ENCODE measurements around the gene SLC30A2.
A peak's percentile ranks its signal among the peaks of the same experiment; 100 is the strongest.

Gene SLC30A2

GRCh38 chr1:26020941-26021646 lies 24.8 kb downstream of the SLC30A2 start:
- no peak for DNase-seq

GRCh38 chr1:26020330-26020768 lies 25.6 kb downstream of the SLC30A2 start:
- DNase-seq: no peak

DNA sequence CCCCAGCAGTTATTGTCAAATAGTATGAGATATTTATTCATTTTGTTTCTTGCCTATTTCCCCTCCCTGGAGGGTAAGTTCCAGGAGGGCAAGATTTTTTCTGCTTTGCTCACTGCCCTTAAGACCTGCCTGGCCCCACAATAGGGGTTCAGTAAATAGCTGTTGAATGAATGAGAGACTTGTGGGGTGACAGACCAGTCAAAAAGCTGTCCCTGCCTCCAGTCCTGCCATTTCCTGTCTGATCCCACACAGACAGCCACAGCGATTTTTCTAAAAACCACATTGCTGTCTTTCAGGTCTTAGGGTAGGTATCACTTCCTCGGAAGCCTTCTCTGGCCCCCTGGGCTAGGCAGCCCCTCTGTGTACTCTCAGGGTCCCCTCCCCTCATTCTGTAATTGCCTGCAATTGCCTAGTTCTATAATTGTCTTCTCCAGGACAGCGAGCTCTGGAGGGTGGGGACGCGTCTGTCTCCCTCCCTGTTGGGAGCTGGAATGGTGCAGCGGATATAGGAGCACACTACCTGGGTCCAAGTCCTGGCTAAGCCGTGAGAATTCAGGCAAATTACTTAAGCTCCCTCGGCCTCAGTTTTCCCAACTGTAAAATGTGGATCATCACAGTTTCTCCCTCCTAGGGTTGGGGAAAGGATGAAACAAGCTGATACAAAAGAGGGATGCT lies 26.1 kb downstream of the SLC30A2 start:
- no peak for DNase-seq

DNA sequence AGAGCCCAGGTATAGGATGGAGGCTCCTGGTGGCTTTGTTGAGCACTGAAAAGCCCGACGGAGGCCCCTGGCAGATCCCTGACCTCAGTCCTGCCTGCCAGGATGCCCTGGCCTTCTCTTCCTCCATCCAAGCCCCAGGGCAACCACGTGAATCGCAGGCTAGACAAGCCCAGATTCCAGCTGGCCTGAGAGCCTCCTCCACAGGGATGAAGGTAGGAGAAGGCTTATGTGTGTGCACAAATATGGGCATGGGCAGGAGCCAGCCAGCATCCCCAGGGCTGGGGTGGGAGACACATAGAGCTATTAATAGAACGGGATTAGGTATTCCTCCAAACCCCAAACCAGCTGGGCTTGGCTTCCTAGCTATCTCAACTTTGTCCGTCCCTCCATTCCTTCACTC lies 28.3 kb downstream of the SLC30A2 start:
- no peak for DNase-seq

- no peak for DNase-seq
Observed at GRCh38 chr1:26016953-26017545, 28.9 kb downstream of the SLC30A2 start.

DNA sequence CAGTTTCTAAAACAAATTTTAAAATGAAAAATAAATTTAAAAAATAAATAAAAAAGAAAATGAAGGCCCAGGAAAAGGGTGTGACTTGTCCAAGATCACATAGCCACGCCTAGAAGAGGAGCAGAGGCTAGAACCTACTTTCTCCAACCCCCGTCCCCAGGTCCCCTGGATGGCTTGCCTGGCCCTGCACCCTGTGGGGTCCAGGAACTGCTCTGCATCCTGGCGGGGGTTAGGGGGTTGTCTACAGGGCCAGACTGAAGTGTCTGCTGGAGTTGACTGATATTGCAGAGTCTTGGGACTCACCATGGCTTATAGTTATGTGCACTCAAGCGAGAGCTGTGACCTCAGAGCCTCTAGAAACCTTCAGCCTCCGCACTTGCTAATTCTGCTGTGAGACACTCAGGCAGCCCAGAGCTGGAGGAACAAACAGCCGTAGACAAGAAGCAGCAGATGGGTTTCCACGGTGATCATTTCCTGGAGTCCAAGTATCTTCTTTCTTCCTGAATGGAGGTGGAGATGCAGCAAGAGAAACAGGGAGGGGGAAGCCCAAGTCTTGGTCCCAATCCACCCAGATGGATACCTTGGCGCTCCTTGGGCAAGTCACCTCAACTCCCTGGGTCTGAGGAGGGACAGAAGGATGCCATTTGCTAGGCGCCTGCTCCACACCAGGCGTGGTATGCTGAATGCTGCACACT lies 29.5 kb downstream of the SLC30A2 start:
- DNase-seq: no peak

DNA sequence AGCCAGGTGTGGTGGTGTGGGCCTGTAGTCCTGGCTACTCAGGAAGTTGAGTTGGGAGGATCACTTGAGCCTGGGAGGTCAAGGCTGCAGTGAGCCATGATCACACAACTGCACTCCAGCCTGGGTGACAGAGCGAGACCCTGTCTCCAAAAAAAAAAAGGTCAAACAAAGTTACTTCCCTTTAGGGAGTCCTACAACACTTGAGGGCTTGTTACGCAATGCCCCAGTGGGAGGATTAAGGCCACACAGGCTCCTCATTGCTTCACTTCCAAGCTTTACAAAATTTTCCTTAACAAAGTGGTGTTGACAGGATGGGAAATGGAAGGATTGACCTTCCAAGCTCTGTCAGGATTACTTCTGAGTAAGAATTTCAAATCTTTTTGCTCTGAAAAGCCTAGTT lies 30.6 kb downstream of the SLC30A2 start:
- no peak for DNase-seq

DNA sequence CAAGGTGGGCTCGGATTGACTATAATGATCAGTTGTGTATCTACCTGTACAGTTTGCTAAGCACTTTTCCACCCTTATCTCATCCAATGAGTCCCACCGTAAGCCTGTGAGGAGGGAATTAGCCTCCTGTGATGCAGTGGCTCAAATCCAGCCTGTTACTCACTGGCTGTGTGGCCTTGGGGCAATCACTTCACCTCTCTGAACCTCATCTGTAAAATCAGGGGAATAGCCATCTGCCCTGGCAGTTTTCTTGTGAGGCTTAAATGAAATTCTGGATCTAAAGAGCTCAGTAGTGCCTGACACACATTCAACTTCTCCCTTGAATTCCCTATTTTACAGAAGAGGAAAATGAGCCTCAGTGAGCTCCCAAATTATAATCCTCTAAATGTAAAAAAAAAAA lies 31.7 kb downstream of the SLC30A2 start:
- no peak for DNase-seq

DNA sequence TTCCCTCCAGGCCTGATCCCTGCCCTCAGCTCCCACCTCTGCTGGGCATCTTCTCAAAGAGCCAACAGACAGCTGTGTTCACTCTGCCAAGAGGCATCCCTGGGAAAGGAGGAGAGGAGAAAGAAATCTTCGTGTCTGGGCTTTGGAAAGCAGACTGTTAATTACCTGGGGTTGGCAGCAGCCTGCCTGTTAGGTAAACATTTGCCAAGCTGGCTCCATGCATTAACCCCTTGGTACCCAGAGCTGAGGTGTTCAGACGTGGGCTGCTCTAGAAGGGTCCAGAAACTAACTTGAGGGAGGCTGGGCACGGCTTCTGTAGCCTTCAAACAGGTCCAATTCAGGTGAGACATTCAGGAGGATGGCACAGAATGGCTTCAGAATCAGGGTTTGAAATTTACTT lies 33.1 kb downstream of the SLC30A2 start:
- DNase-seq: no peak

- DNase-seq: no peak
Observed at GRCh38 chr1:26010825-26011224, 35.1 kb downstream of the SLC30A2 start.

DNA sequence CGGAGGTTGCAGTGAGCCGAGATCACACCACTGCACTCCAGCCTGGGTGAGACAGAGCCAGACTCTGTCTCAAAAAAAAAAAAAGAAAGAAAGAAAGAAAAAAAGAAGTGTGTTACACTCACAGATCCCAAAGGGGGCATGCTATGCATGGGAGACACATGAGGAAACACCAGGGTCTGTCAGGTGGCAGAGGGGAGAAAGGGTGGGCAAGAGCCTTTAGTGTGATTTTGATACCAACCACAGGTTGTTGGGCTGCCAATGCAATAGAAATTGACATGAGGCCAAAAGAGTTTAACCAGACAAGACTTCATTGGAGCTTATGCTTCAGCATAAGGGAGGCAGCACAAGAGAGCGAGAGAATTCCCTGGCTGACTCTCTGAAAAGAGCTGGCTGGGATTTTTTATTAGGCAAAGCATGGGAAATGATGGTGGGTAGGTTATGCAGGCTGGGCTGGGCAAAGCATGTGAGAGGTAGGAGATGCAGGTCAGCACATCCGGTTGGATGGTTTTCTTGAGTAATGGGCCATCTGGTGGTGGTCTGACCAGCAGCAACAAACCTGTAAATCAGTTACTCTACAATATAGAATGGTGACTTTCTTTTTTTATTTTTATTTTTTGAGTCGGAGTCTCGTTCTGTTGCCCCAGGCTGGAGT lies 36.0 kb downstream of the SLC30A2 start:
- DNase-seq: no peak

DNA sequence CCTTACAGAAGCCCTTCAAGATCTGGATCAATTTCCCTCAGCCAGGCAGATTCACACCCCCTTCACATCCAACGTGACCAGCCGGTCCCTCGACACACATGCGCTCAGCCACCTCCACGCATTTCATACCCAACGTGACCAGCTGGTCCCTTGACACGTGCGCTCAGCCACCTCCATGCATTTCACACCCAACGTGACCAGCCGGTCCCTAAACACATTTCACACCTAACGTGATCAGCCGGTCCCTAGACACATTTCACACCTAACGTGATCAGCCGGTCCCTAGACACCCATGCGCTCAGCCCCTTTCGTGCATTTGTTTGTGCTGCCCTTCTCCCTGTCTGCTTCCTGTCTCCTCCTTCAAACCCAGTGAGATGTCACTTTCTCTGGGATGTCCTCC lies 39.2 kb downstream of the SLC30A2 start:
- DNase-seq: no peak

DNA sequence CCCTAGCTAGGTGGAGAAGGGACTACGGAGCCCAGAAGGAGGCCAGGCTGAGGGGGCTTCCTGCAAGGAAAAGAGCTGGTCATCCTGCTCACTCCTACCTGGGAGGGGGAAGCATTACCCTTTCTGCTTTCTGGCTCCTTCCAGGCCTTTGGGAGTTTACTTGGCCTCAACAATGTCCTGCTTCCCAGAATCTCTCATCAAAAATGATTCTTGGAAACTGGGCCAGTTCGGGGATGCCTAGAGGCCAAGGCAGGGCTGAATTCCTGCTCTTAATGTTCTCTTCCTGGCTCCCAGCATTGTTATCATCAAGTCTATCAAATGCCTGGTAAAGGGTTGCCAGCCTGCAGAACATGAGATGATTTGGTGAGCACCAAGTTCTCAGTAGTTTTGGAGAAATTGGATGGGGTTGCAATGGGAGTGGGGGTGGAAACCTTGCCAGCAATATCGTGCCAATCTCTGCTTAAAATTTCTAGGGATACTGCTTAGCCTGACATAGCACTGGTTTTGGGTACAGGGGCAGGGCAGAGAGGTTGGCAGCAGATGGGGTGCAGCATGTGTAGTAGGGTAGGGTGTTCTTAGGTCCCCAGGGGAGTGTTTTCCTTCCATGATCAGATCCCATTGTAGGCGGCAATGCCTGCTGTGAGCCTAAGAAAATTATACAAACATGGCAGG lies 40.3 kb downstream of the SLC30A2 start:
- no peak for DNase-seq

GRCh38 chr1:26003756-26004155 lies 42.2 kb downstream of the SLC30A2 start:
- no peak for DNase-seq

DNA sequence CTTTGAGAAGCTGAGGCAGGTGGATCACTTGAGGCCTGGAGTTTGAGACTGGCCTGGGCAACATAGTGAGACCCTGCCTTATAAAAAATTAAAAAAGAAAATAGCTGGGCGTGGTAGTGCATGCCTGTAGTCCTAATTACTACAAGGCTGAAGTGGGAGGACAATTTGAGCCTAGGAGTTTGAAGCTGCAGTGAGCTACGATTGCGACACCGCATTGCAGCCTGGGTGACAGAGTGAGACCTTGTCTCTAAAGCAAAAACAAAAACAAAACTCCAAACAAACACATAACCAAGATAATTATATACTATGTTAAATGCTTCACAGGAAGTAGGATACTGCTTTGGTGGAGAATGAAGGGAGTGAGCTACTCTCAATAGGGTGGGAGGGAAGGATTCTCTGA lies 42.7 kb downstream of the SLC30A2 start:
- DNase-seq: no peak

DNA sequence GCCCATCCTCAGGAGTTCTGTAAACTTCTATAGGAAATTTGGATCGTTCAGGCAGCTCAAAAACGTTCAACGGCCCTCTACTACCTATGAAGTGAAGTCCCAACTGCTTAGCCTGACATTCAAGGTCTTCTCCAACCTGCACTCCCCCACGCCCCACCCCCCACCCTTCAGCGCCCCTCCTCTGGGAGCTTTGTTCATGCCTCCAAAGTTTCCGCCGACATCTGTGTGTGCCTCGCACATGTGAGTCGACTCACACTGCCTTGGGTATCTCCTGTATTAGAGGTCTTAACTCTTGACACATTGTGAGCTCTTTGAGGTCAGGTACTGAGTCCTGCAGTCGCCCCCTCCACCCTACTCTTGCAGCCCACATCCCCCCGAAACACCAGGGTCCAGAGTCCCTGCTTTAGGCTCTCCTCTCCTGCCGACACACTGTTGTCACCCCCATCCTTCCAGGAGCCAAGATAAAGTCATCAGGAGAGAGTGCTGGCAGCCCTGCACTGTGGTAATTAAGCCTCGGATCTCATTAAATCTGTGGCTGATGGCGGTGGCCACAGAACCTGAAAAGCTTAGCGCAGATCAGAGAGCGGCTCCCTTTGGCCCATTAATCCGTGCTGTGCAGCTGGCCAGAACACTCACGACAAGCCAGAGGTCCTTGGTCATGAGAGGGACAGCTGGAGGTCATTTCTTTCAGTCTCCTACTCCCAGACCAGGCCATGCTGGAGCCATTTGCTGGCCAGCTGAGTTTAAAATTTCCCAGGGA lies 46.7 kb downstream of the SLC30A2 start:
- DNase-seq: no peak

DNA sequence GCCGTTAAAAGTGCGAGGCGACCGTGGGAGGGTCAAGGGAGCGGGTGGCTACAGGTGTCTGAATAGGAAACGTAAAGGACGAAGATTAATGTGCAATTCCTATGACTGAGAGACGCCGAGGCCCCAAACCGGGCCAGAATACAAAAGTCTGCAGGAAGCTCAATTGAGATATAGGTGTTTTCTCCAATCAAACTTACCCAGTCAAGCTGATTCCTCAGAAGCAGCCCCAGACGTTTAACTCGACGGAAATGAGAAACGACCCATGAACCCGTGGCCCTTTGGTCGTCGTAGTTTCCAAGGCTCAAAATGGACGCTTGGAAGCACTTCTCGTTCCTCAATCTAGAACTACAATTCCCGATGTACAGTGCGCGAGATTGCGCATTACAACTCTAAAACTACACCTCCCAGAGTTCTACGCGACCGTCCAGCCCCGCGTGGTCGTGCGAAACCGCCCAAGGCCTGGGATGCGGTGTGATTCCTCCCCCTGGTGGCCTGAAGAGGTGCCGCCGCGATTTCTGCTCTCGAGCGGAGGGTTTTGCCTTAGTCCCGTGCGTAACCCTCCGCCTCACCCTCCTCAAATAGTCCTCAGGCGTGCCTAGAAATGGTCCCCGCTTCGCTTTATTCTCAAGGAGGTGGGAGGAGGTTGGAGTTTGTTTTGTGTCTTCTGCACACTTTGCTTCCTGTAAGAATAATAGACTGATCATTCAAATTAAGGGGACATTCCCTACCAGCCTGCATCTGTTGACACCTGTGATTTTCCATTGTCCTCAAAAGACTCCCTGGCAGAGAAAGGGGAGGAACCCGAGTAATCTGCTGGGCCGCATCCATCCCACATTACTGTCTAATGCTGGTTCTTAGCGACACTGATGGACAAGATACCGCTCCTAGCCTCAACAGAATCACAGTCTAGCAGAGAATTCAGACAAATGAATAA lies 47.8 kb downstream of the SLC30A2 start, which contains the start of gene PAFAH2:
PAFAH2 (minus strand) TSS at position 236 of the 934 bp plus-strand sequence. CDS start 7,247 bp downstream, outside the sequence.
- DNase-seq: peak; percentile 93

DNA sequence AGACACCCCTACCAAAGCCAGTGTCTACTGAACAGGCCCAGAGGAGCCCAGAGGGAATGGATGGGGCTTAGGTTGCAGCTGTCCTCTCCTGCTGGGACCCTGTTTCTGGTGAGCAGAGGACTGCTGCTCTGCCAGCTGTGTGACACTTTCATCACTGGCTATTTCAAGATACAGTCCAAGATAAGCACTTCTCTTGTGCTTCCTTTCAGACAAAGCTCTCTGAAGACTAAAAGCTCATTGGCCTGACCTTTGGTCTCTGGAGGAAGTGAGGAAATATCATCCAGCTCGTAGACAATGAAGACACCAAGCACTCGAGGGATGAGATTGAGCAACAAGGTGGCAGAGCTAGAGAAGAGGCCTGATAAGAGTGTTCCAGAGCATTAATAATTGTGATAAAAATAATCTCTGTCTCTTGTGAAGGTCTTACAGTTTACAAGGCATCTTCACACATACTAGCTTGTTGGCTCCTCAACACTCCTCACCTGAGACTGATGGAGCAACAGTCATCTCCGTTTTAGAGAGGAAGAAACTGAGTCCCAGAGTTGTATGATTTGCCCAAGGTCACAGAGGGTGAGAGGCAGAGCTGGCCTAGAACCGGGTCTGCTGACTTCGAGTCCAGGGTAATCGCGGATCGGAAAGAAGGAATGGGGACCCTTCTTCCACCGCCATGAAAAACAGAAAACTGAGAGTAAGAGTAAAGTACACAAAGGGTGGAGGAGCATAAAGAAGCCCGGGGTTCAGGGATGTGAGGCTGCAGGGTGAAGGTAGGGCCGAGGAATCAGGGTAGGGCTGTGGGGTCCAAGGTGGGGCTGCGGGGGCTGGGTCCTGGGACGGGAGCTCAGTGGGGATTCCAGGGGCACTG lies 48.7 kb downstream of the SLC30A2 start:
- no peak for DNase-seq

GRCh38 chr1:25994402-25995150 lies 51.3 kb downstream of the SLC30A2 start:
- DNase-seq: no peak

Measured in stimulated activated CD4-positive, alpha-beta T cell treated with anti-CD3 and anti-CD28 coated beads, Interleukin-12 subunit alpha, Interleukin-12 subunit beta, amount 100 ng/mL, for 4 hours (primary cell).